LNCAP (cell line): ENCODE results near the gene TPP1.

Source experiments
- TF ChIP-seq, protein P1 (sequence below): fragments of 450-650 bp; IDR thresholded peaks from 2 replicates; pipeline ENCODE4 v1.5.1; 2017; ENCODE audit warnings: mild to moderate bottlenecking

TPP1 gene

GRCh38 chr11:6653097-6653496 lies 33.9 kb upstream of the TPP1 start:
- TF ChIP-seq, protein P1, sequence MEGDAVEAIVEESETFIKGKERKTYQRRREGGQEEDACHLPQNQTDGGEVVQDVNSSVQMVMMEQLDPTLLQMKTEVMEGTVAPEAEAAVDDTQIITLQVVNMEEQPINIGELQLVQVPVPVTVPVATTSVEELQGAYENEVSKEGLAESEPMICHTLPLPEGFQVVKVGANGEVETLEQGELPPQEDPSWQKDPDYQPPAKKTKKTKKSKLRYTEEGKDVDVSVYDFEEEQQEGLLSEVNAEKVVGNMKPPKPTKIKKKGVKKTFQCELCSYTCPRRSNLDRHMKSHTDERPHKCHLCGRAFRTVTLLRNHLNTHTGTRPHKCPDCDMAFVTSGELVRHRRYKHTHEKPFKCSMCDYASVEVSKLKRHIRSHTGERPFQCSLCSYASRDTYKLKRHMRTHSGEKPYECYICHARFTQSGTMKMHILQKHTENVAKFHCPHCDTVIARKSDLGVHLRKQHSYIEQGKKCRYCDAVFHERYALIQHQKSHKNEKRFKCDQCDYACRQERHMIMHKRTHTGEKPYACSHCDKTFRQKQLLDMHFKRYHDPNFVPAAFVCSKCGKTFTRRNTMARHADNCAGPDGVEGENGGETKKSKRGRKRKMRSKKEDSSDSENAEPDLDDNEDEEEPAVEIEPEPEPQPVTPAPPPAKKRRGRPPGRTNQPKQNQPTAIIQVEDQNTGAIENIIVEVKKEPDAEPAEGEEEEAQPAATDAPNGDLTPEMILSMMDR, result no peak

DNA sequence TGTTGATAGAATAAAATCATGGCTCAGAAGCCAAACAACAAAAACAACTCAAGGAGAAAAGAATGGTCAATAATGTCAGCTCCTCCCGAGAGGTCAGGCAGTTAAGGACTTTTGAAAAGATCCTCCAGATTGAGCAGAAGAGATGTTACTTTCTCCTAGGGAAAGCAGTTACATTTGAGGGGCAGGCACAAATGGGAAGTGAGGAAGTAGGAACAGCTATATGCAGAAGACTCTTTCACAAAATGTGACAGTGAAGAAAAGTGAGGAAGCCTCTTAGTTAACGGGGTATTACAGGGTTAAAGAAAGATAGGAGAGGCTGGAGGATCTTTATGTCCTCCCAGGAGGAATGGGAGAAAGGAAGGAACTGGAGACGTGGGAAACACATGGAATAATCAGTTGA lies 33.0 kb upstream of the TPP1 start:
- TF ChIP-seq, protein P1, result no peak

DNA sequence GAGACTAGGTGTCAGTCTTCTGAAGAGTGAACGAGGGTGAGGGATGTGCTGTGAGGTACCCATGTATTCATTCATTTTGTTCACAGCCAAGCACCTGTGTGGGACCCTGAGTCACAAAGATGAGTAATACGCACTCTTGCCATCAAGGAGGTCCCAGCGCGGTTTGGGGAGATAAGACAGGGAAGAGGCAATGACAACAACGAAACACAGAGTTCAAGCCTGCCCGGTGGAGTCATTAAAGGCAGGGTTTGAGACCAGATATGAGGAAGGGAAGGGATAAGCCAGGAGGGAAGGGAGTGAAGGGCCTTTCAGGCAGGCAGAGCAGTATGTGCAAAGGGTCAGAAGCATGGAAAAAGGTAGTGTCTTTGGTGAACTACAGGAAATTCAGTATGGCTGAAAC lies 31.8 kb upstream of the TPP1 start:
- TF ChIP-seq, protein P1, result no peak

- TF ChIP-seq, protein P1, result no peak
Measured at GRCh38 chr11:6650104-6650503, 30.9 kb upstream of the TPP1 start.

DNA sequence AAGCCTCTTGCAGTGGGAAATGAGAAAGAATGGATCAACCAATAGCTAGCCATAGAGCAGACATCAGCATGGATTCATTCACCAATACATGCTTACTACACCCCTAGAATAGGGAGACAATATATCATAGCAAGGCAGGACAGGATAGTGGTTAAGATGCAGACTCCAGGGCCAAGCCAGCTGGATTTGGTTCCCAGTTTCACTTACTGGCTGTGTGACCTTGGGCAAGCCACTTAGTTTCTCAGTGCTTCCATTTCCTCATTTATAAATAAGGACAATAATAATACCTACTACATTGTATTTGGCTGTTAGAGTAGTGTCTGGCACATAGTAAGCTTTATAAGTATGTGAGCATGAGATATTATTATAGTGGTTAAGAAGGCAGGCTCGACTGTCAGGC lies 29.3 kb upstream of the TPP1 start:
- TF ChIP-seq, protein P1, result no peak

GRCh38 chr11:6647836-6648235 lies 28.6 kb upstream of the TPP1 start:
- TF ChIP-seq, protein P1, result no peak

DNA sequence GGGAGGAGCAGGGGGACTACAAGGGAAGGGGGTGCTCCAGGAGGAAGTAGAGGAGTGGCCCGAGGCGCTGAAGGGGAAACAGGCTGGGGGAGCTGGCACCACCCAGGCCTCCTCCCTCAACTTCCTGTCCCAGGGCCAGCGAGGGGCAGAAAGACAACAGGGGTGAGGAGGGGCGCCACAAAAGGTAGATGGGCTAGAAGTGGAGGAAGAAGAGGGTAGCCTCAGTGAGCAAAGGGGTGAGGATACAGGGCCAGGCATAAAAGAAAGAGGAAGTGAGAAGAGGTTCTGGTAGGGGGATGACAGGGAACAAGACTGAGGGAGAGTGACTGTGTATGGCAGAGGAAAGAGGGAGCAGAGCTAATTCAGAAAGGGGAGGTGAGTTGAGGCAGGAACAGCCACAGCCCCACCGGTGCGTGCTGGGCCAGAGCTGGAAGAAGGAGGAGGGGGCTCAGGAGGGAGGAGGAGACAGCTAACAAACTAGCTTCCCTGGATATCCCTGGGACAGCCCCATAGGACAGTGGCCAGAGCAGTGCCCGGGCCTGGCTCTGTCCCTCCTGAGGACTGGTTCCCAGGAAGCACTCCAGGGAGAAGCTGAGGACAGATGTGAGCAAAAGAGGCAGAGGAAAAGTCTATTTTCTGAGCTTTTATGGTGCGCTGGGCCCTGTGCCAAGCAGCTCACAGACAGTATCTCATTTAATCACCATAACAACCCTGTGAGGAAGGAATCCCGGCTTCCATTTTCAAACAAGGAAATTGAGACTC lies 27.9 kb upstream of the TPP1 start:
- TF ChIP-seq, protein P1, result no peak

- TF ChIP-seq, protein P1, result no peak
Measured at GRCh38 chr11:6646576-6646917, 27.3 kb upstream of the TPP1 start.
